IMR-90 (cell line): ENCODE measurements around the gene NT5M. TPM values are rescaled to one million over a fixed set of nuclear protein-coding genes. Genes with fewer than 3 reads are reported as not detected.

ENCODE experiments used
- ATAC-seq: fragments of 200-7000 bp; cut with Tn5 transposase; 2 replicates; pipeline ENCODE4 v1.9.1; 2020; ENCODE audit warnings: low read depth, mild to moderate bottlenecking, moderate library complexity
- BruUV-seq: library from RNA; stranded (reverse); fragments of 400-500 nt; replicated peaks from 2 replicates; lab custom pipeline; 2021; lab: Mats Ljungman, UMichigan
- CTCF ChIA-PET: fragments of 300-600 bp; formaldehyde crosslinking; extraction: SDS; loops from one replicate; lab custom pipeline; 2021; ENCODE audit warnings: antibody characterized with exemption; lab: Yijun Ruan, JAX
- POLR2A ChIA-PET: fragments of 300-600 bp; sonication (Branson Sonifier 250); formaldehyde crosslinking; loops from one replicate; lab custom pipeline; 2022; ENCODE audit warnings: antibody characterized with exemption; ENCODE audit not compliant: unreplicated experiment; lab: Charles Lee
- DNase-seq: peaks from one replicate; pipeline ENCODE4 v3.0.0; 2013
- H2AFZ ChIP-seq: replicated peaks from 2 replicates; pipeline ENCODE3; 2013; ENCODE audit warnings: low read length, mild to moderate bottlenecking; ENCODE audit not compliant: poor library complexity
- H2AK5ac ChIP-seq: 2 replicates; pipeline ENCODE4 v1.6.1; 2013; ENCODE audit warnings: low read depth, low read length, inconsistent platforms
- H2AK9ac ChIP-seq: replicated peaks from 2 replicates; pipeline ENCODE3; 2013; ENCODE audit warnings: mild to moderate bottlenecking, low read depth, low read length, moderate library complexity; ENCODE audit not compliant: poor library complexity
- H2BK120ac ChIP-seq: 2 replicates; pipeline ENCODE4 v1.6.1; 2013; ENCODE audit warnings: low read depth, low read length, inconsistent platforms
- H2BK15ac ChIP-seq: 3 replicates; pipeline ENCODE4 v1.6.1; 2013; ENCODE audit warnings: low read depth, low read length, inconsistent platforms
- H2BK20ac ChIP-seq: 2 replicates; pipeline ENCODE4 v1.6.1; 2013; ENCODE audit warnings: low read depth, mild to moderate bottlenecking, inconsistent platforms, low read length, moderate library complexity
- H2BK5ac ChIP-seq: 2 replicates; pipeline ENCODE4 v1.6.1; 2013; ENCODE audit warnings: mild to moderate bottlenecking, low read depth, low read length, inconsistent platforms; ENCODE audit not compliant: poor library complexity, severe bottlenecking
- H3K14ac ChIP-seq: replicated peaks from 2 replicates; pipeline ENCODE4 v1.6.1; 2013; ENCODE audit warnings: low read depth, low read length, inconsistent platforms
- H3K18ac ChIP-seq: 2 replicates; pipeline ENCODE4 v1.6.1; 2013; ENCODE audit warnings: low read depth, low read length, control low read depth
- H3K23ac ChIP-seq: 2 replicates; pipeline ENCODE4 v1.6.1; 2013; ENCODE audit warnings: low read depth, low read length, inconsistent platforms
- H3K27ac ChIP-seq: 2 replicates; pipeline ENCODE4 v1.5.1; 2013; ENCODE audit warnings: mild to moderate bottlenecking, control low read depth, low read length; ENCODE audit not compliant: insufficient read depth
- H3K27me3 ChIP-seq: 2 replicates; pipeline ENCODE4 v1.6.1; 2013; ENCODE audit warnings: low read length; ENCODE audit not compliant: control insufficient read depth, insufficient read depth
- H3K36me3 ChIP-seq: 2 replicates; pipeline ENCODE4 v1.6.1; 2013; ENCODE audit warnings: low read length, mixed read lengths; ENCODE audit not compliant: control insufficient read depth, insufficient read depth
- H3K4ac ChIP-seq: 2 replicates; pipeline ENCODE4 v1.6.1; 2013; ENCODE audit warnings: low read depth, low read length, inconsistent platforms
- H3K4me1 ChIP-seq: 2 replicates; pipeline ENCODE4 v1.6.1; 2013; ENCODE audit warnings: low read length, mixed read lengths; ENCODE audit not compliant: control insufficient read depth, insufficient read depth
- H3K4me2 ChIP-seq: 2 replicates; pipeline ENCODE4 v1.6.1; 2013; ENCODE audit warnings: low read depth, mild to moderate bottlenecking, control low read depth, low read length, moderate library complexity
- H3K4me3 ChIP-seq: 2 replicates; pipeline ENCODE4 v1.5.1; 2013; ENCODE audit warnings: low read depth, mild to moderate bottlenecking, control low read depth, low read length, moderate library complexity; ENCODE audit not compliant: insufficient read depth
- H3K56ac ChIP-seq: 2 replicates; pipeline ENCODE4 v1.6.1; 2013; ENCODE audit warnings: low read length, inconsistent platforms; ENCODE audit not compliant: insufficient read depth; ENCODE audit errors: extremely low read depth
- H3K79me1 ChIP-seq, 2 experiments: 2 replicates each; pipeline ENCODE4 v1.6.1; 2013; ENCODE audit warnings: low read length in 2 of 2, inconsistent platforms in 1 of 2, low read depth in 1 of 2
- H3K9ac ChIP-seq: 2 replicates; pipeline ENCODE4 v1.6.1; 2013; ENCODE audit warnings: low read depth, low read length, control low read depth
- H3K9me1 ChIP-seq: 2 replicates; pipeline ENCODE4 v1.6.1; 2013; ENCODE audit warnings: low read length, inconsistent platforms; ENCODE audit not compliant: insufficient read depth
- H3K9me3 ChIP-seq: 2 replicates; pipeline ENCODE4 v1.6.1; 2013; ENCODE audit warnings: low read length; ENCODE audit not compliant: control insufficient read depth, insufficient read depth
- H4K20me1 ChIP-seq: 2 replicates; pipeline ENCODE4 v1.6.1; 2013; ENCODE audit warnings: low read length, inconsistent platforms; ENCODE audit not compliant: insufficient read depth
- H4K5ac ChIP-seq: 2 replicates; pipeline ENCODE4 v1.6.1; 2013; ENCODE audit warnings: mild to moderate bottlenecking, low read depth, low read length, control low read depth
- H4K8ac ChIP-seq, 2 experiments: 2 replicates each; pipeline ENCODE4 v1.6.1; 2013; ENCODE audit warnings: low read depth in 2 of 2, low read length in 2 of 2, control low read depth in 1 of 2, inconsistent platforms in 1 of 2
- H4K91ac ChIP-seq: 2 replicates; pipeline ENCODE4 v1.6.1; 2013; ENCODE audit warnings: low read depth, low read length, inconsistent platforms; ENCODE audit not compliant: insufficient read depth
- BHLHE40 ChIP-seq: fragments of 150-350 bp; IDR thresholded peaks from 2 replicates; pipeline ENCODE4 v1.6.1; 2016; ENCODE audit warnings: mild to moderate bottlenecking, low read depth, low read length
- CHD1 ChIP-seq: IDR thresholded peaks from 2 replicates; pipeline ENCODE4 v1.6.1; 2012; ENCODE audit warnings: low read depth, low read length, improper control_type of control experiment
- FOS ChIP-seq: fragments of 150-350 bp; IDR thresholded peaks from 2 replicates; pipeline ENCODE4 v1.6.1; 2016; ENCODE audit warnings: low read depth, low read length
- MAFK ChIP-seq: IDR thresholded peaks from 2 replicates; pipeline ENCODE4 v1.6.1; 2012; ENCODE audit warnings: low read depth, low read length, improper control_type of control experiment
- POLR2A ChIP-seq: IDR thresholded peaks from 2 replicates; pipeline ENCODE4 v1.6.1; 2012; ENCODE audit warnings: mild to moderate bottlenecking, low read depth, low read length
- RAD21 ChIP-seq: IDR thresholded peaks from 2 replicates; pipeline ENCODE4 v1.6.1; 2012; ENCODE audit warnings: low read length, improper control_type of control experiment
- SMC3 ChIP-seq: fragments of 150-350 bp; IDR thresholded peaks from 2 replicates; pipeline ENCODE4 v1.6.1; 2016; ENCODE audit warnings: low read depth, mild to moderate bottlenecking, antibody characterized with exemption, low read length, moderate library complexity
- WGBS, 2 experiments: methylation state at CpG; one replicate each; pipeline versions ENCODE4 v1.1.5 to v1.1.7; 2013; ENCODE audit warnings: missing lambda C conversion rate in 2 of 2; ENCODE audit not compliant: insufficient read length in 1 of 2; ENCODE audit errors: extremely low coverage in 2 of 2; 5-methylcytosine and 5-hydroxymethylcytosine counted together
- dilution Hi-C: fragments of 300-500 bp; cut with HindIII; formaldehyde crosslinking; loops from one replicate; pipeline ENCODE4 v1.14.3; 2018; ENCODE audit warnings: low sequenced_read_pairs; ENCODE audit not compliant: unreplicated experiment
- in situ Hi-C: fragments of 300-500 bp; cut with MboI; formaldehyde crosslinking; loops from 3 replicates; pipeline ENCODE4 v1.14.3; 2019; ENCODE audit warnings: low sequenced_read_pairs, inconsistent platforms, mixed read lengths
- intact Hi-C: fragments of 100-400 bp; cut with micrococcal nuclease; formaldehyde crosslinking; loops from 2 replicates; pipeline ENCODE4 v1.10.0; 2022
- polyA plus RNA-seq, 3 experiments: library from polyadenylated mRNA; depleted of rRNA; stranded (reverse); fragments of >200 nt; gene quantifications; 2 replicates each; pipeline ENCODE4 v1.2.3, GENCODE V29; 2012; ENCODE audit warnings: low replicate concordance in 1 of 3
- total RNA-seq: library from RNA; depleted of rRNA; stranded (reverse); fragments of >200 nt; gene quantifications from 2 replicates; pipeline ENCODE4 v1.2.3, GENCODE V29; 2012
- TF ChIP-seq, protein P1 (sequence below): conservative IDR thresholded peaks from 2 replicates; pipeline ENCODE4 v1.5.1; 2012; ENCODE audit warnings: mild to moderate bottlenecking, low read depth, low read length, improper control_type of control experiment

The NT5M gene
- total and polyA plus RNA-seq, 2 of the 4 experiments (the other 2 are of a cell fraction), result 0.18 to 0.32 TPM

DNA sequence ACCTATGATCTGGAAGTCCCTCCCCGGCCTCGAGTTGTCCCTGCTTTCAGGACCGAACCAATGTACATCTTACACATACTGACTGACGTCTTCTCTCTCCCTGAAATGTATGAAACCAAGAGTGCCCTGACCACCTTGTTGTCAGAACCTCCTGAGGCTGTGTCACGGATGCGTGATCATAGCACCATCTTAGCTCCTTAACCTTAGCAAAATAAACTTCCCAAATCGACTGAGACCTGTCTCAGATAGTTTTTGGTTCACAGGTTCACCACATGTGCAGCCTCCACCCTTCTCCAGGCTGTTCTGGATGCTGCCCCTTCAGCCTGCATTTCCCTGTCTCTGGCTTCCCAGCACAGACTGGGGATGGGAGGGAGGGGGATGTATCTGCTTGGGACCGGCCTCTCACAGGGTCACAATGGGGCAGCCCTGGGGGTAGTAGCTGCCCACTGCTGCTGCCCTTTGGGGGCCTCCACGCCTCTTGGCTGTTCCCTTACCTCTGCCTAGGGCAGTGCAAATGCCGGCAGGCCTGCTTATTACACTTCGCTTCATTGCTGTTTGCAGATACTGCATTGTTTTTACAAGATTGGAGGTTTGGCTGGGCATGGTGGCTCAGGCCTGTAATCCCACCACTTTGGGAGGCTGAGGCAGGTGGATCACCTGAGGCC is 69.8 kb downstream of the NT5M start:
- no peak overlapping the region for H2BK15ac ChIP-seq
- no peaks in the 10 kb centered on the region for H3K9me3 ChIP-seq
- H3K23ac ChIP-seq, result no peak overlapping the region
- DNase-seq, result no peak
- no peak overlapping the region for H3K4ac ChIP-seq
- no peak overlapping the region for H3K9ac ChIP-seq
- intact Hi-C loops (no loop called here), dilution Hi-C loops (no loop called here), in situ Hi-C loops (loop anchor here (25.0 kb wide), 1 partner anchor 514 kb away; no protein-coding TSS in a partner anchor)
- no peaks in the 10 kb centered on the region for H3K36me3 ChIP-seq
- ChIA-PET CTCF (no interaction called here), POLR2A (no interaction called here)
- no peak overlapping the region for H4K8ac ChIP-seq
- H3K9me1 ChIP-seq, result no peaks in the 10 kb centered on the region; the same call in 1 of the 2 replicates
- H3K18ac ChIP-seq, result no peak overlapping the region
- no TSS peak for BruUV-seq
- TF ChIP-seq POLR2A (no peak), RAD21 (no peak), SMC3 (no peak), BHLHE40 (no peak), MAFK (no peak), CHD1 (no peak), FOS (no peak)
- TF ChIP-seq, protein P1, sequence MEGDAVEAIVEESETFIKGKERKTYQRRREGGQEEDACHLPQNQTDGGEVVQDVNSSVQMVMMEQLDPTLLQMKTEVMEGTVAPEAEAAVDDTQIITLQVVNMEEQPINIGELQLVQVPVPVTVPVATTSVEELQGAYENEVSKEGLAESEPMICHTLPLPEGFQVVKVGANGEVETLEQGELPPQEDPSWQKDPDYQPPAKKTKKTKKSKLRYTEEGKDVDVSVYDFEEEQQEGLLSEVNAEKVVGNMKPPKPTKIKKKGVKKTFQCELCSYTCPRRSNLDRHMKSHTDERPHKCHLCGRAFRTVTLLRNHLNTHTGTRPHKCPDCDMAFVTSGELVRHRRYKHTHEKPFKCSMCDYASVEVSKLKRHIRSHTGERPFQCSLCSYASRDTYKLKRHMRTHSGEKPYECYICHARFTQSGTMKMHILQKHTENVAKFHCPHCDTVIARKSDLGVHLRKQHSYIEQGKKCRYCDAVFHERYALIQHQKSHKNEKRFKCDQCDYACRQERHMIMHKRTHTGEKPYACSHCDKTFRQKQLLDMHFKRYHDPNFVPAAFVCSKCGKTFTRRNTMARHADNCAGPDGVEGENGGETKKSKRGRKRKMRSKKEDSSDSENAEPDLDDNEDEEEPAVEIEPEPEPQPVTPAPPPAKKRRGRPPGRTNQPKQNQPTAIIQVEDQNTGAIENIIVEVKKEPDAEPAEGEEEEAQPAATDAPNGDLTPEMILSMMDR, result no peak
- H3K4me2 ChIP-seq, result no peak overlapping the region
- WGBS, 2 experiments, result 61% methylated on average over 7 of the region's 11 CpGs; no CpG with 5 or more reads in 1 of the 2 experiments
- no peak overlapping the region for H2BK20ac ChIP-seq
- ATAC-seq, result no peak
- H3K56ac ChIP-seq, result no peak overlapping the region
- no peak overlapping the region for H3K14ac ChIP-seq
- no peak overlapping the region for H2AFZ ChIP-seq
- H2AK9ac ChIP-seq, result no peak overlapping the region
- H2AK5ac ChIP-seq, result no peak overlapping the region
- H4K5ac ChIP-seq, result no peak overlapping the region
- no peak overlapping the region for H3K27ac ChIP-seq
- H3K79me1 ChIP-seq, result no peaks in the 10 kb centered on the region
- no peak overlapping the region for H4K91ac ChIP-seq
- H3K4me3 ChIP-seq, result no peak overlapping the region
- 0 out of 2 replicates have a peak, but pooled peaks cover 4% of the 10 kb centered on the region for H4K20me1 ChIP-seq
- no peak overlapping the region for H2BK120ac ChIP-seq
- peaks cover 8% of the 10 kb centered on the region for H3K4me1 ChIP-seq
- peaks cover 5% of the 10 kb centered on the region for H3K27me3 ChIP-seq
- no peak overlapping the region for H2BK5ac ChIP-seq
